ENCODE results near the gene KLF1.

The KLF1 gene

DNA sequence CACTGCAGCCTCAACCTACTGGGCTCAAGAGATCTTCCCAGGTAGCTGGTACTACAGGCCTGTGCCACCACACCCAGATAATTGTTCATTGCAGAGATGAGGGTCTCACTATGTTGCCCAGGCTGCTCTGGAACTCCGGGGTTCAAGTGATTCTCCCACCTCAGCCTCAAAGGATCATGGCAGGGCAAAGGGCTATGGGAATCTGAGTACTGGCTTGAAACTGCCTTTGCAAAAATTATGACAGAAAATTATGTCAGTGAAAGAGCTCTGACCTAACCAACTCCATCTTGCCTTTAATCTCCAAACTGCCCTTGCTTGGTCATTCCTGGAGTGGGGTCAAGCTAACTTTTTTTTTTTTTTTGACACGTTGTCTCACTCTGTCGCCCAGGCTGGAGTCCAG lies 4.4 kb downstream of the KLF1 start:
- no peak for DNase-seq
- Histone ChIP-seq H3K36me3 (no peaks in the 10 kb centered on the region), H3K27me3 (peaks cover 13% of the 10 kb centered on the region), H3K4me1 (no peaks in the 10 kb centered on the region; the same call in 1 of the 2 replicates), H3K4me3 (ENCODE audit: low read depth, low read length) (no peak overlapping the region), H3K9me3 (peaks cover 11% of the 10 kb centered on the region)
- TF ChIP-seq, protein P1, sequence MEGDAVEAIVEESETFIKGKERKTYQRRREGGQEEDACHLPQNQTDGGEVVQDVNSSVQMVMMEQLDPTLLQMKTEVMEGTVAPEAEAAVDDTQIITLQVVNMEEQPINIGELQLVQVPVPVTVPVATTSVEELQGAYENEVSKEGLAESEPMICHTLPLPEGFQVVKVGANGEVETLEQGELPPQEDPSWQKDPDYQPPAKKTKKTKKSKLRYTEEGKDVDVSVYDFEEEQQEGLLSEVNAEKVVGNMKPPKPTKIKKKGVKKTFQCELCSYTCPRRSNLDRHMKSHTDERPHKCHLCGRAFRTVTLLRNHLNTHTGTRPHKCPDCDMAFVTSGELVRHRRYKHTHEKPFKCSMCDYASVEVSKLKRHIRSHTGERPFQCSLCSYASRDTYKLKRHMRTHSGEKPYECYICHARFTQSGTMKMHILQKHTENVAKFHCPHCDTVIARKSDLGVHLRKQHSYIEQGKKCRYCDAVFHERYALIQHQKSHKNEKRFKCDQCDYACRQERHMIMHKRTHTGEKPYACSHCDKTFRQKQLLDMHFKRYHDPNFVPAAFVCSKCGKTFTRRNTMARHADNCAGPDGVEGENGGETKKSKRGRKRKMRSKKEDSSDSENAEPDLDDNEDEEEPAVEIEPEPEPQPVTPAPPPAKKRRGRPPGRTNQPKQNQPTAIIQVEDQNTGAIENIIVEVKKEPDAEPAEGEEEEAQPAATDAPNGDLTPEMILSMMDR (IDR thresholded peaks at IDR 0.05; ENCODE audit: low read depth, low read length) = no peak

DNA sequence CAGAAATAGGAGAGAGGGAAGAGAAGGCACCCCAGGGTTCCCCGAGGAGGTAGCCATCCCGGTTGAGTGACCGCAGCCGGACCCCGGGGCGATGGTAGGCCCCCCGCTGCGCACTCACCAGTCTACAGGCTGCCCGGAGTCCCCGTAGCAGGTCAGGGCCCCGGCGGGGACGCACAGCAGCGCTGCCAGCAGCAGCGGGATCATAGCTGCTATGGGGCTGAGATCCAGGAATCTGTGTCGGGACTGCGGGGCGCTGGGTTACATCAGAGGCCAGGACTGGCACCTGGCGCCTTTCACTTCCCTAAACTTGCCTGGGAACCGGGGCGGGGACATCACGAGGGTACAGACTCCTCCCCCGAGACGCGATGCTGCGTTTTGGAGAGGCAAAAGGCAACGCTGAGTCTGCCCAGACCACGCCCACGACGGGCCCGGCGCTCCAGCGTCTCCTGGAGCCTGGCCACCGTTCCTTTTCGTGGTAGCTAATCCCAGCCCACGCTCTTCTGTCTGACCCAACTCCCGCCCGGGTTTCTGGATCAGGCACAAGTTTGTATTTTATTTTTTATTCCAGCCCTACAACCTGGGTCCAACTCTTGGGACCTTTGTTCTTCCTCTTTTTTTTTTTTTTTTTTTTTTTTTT lies 5.7 kb downstream of the KLF1 start, which contains the start of gene DNASE2:
DNASE2 (minus strand) TSS at position 278 of the 637 bp plus-strand sequence; CDS start at position 204, 74 bp downstream.
- peak; percentile 95 for DNase-seq
- Histone ChIP-seq H3K9me3 (peaks cover 11% of the 10 kb centered on the region), H3K4me1 (no peaks in the 10 kb centered on the region; the same call in 1 of the 2 replicates), H3K27me3 (peaks cover 13% of the 10 kb centered on the region; the same call in 1 of the 2 replicates), H3K36me3 (no peaks in the 10 kb centered on the region), H3K4me3 (ENCODE audit: low read depth, low read length) (peak within 1 kb of the TSS; percentile 80)
- TF ChIP-seq, protein P1 (IDR thresholded peaks at IDR 0.05; ENCODE audit: low read depth, low read length) = no peak

DNA sequence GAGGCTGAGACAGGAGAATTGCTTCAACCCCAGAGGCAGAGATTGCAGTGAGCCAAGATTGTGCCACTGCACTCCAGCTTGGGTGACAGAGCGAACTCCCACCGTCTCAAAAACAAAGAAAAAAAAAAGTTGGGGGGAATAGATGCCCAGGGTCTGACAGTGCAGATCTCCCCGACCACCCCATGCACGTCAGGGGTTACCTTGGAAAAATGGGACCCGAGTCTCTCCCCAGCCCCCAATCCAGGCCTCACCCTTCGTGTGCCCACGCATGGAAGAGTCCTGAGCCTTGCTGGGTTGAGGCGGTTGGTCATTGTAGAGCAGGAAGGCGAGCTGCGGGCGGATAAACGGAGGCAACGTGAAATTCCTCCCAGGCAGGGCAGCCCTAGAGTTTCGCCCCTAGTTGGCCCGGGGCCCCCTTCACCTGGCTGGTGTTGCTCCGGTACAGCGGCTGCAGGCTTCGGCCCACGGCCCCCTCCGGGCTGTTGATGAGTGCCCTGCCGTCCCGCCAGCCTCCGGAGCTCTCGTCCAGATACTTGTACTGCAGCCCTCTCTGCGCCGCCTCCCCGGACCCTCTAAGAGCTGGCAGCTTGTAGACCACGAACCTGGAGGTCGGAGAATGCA lies 6.3 kb downstream of the KLF1 start:
- TF ChIP-seq, protein P1 (IDR thresholded peaks at IDR 0.05; ENCODE audit: low read depth, low read length) = no peak
- Histone ChIP-seq H3K9me3 (peaks cover 11% of the 10 kb centered on the region), H3K27me3 (peaks cover 10% of the 10 kb centered on the region; the same call in 1 of the 2 replicates), H3K4me3 (ENCODE audit: low read depth, low read length) (peak overlapping the region; percentile 80), H3K36me3 (no peaks in the 10 kb centered on the region), H3K4me1 (no peaks in the 10 kb centered on the region)
- peak; percentile 43 for DNase-seq

DNA sequence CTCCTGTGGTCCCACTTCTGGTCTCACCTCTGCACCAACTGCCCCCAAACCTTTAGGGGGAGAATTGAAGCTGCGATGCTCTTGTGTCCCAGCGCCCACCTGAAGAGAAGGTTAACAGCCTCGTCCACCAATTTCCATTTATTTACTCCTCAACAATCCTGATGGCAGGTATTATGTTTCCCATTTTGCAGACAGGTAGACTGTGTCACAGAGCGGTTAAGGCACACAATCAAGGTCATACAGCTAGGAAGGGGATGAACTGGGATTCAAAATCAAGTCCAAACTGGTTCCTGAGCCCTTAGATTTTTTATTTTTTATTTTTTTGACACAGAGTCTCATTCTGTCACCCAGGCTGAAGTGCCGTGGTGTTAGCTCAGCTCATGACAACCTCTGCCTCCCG lies 11.9 kb downstream of the KLF1 start:
- Histone ChIP-seq H3K4me3 (ENCODE audit: low read depth, low read length) (no peak overlapping the region), H3K4me1 (no peaks in the 10 kb centered on the region), H3K27me3 (no peaks in the 10 kb centered on the region), H3K9me3 (no peaks in the 10 kb centered on the region), H3K36me3 (peaks cover 21% of the 10 kb centered on the region)
- TF ChIP-seq, protein P1 (IDR thresholded peaks at IDR 0.05; ENCODE audit: low read depth, low read length) = no peak
- no peak for DNase-seq

DNA sequence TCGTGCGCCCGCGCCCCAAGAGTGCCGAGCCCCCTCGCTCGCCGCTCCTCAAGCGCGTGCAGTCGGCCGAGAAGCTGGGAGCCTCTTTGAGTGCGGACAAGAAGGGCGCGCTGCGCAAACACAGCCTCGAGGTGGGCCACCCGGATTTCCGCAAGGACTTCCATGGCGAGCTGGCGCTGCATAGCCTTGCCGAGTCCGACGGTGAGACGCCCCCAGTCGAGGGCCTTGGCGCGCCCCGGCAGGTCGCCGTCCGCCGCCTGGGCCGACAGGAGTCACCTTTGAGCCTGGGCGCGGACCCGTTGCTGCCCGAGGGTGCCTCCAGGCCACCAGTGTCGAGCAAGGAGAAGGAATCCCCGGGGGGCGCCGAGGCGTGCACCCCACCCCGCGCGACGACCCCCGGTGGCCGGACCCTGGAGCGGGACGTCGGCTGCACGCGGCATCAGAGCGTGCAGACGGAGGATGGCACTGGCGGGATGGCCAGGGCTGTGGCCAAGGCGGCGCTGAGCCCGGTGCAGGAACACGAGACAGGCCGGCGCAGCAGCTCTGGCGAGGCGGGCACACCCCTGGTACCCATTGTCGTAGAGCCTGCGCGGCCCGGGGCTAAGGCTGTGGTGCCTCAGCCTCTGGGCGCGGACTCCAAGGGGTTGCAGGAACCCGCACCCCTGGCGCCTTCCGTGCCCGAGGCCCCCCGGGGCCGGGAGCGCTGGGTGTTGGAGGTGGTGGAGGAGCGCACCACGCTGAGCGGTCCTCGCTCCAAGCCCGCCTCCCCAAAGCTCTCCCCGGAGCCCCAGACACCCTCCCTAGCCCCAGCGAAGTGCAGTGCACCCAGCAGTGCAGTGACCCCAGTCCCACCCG lies 12.9 kb downstream of the KLF1 start:
- TF ChIP-seq, protein P1 (IDR thresholded peaks at IDR 0.05; ENCODE audit: low read depth, low read length) = no peak
- DNase-seq = no peak
- H3K36me3 ChIP-seq = peaks cover 27% of the 10 kb centered on the region
- H3K27me3 ChIP-seq = no peaks in the 10 kb centered on the region
- no peaks in the 10 kb centered on the region for H3K4me1 ChIP-seq
- H3K4me3 ChIP-seq (ENCODE audit: low read depth, low read length) = no peak overlapping the region
- no peaks in the 10 kb centered on the region for H3K9me3 ChIP-seq
